ENCODE measurements around the gene TNKS1BP1.

GRCh38 chr11:57309106-57310059 lies 15.4 kb downstream of the TNKS1BP1 start:
- TF ChIP-seq POLR2AphosphoS5 (IDR thresholded peaks at IDR 0.05) (no peak), POLR2A (IDR thresholded peaks at IDR 0.05; ENCODE audit: low read depth) (no peak)
- TF ChIP-seq, protein P1, sequence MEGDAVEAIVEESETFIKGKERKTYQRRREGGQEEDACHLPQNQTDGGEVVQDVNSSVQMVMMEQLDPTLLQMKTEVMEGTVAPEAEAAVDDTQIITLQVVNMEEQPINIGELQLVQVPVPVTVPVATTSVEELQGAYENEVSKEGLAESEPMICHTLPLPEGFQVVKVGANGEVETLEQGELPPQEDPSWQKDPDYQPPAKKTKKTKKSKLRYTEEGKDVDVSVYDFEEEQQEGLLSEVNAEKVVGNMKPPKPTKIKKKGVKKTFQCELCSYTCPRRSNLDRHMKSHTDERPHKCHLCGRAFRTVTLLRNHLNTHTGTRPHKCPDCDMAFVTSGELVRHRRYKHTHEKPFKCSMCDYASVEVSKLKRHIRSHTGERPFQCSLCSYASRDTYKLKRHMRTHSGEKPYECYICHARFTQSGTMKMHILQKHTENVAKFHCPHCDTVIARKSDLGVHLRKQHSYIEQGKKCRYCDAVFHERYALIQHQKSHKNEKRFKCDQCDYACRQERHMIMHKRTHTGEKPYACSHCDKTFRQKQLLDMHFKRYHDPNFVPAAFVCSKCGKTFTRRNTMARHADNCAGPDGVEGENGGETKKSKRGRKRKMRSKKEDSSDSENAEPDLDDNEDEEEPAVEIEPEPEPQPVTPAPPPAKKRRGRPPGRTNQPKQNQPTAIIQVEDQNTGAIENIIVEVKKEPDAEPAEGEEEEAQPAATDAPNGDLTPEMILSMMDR (IDR thresholded peaks at IDR 0.05) = no peak
